PC-9 (cell line): ENCODE measurements around the gene MTO1.

Experiments
- CTCF ChIP-seq: fragments of 200-600 bp; sonication (generic); conservative IDR thresholded peaks from 2 replicates; pipeline ENCODE4 v1.6.1; 2017; ENCODE audit warnings: mixed run types, antibody characterized with exemption, mild to moderate bottlenecking, moderate library complexity
- EZH2 ChIP-seq: fragments of 200-600 bp; sonication (generic); IDR thresholded peaks from 2 replicates; pipeline ENCODE4 v1.8.0; 2017; ENCODE audit warnings: antibody characterized with exemption, low read depth

- TF ChIP-seq CTCF (no peak), EZH2 (no peak)
Measured at GRCh38 chr6:73491377-73491776, 29.8 kb downstream of the MTO1 start.
